ENCODE measurements around the gene GAPVD1.

DNA sequence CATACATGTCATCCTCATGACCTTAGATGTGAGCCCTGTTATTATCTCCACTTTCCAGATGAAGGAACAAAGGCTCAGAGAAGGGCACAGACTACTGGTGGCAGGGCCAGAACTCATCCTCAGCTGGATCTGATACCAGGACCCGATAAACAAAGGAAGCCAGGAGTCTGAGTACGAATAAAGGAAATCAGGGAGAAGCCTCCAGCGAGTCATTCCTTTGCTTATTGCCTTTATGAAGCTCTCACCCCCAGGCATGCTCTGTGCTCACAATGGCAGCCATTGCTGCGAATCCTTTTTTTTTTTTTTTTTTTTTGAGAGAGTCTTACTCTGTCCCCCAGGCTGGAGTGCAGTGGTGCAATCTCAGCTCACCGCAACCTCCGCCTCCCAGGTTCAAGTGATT lies 130.1 kb downstream of the GAPVD1 start:
- TF ChIP-seq, protein P1, sequence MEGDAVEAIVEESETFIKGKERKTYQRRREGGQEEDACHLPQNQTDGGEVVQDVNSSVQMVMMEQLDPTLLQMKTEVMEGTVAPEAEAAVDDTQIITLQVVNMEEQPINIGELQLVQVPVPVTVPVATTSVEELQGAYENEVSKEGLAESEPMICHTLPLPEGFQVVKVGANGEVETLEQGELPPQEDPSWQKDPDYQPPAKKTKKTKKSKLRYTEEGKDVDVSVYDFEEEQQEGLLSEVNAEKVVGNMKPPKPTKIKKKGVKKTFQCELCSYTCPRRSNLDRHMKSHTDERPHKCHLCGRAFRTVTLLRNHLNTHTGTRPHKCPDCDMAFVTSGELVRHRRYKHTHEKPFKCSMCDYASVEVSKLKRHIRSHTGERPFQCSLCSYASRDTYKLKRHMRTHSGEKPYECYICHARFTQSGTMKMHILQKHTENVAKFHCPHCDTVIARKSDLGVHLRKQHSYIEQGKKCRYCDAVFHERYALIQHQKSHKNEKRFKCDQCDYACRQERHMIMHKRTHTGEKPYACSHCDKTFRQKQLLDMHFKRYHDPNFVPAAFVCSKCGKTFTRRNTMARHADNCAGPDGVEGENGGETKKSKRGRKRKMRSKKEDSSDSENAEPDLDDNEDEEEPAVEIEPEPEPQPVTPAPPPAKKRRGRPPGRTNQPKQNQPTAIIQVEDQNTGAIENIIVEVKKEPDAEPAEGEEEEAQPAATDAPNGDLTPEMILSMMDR (IDR thresholded peaks at IDR 0.05): no peak
- TF ChIP-seq POLR2A (IDR thresholded peaks at IDR 0.05): no peak
- TF ChIP-seq POLR2AphosphoS5 (IDR thresholded peaks at IDR 0.05): no peak

Data from breast epithelium (tissue), 3 donors.